ENCODE data around the gene LRRC43. TPM values are rescaled to one million over a fixed set of nuclear protein-coding genes. Genes with fewer than 3 reads are reported as not detected.

Gene LRRC43, protein sequence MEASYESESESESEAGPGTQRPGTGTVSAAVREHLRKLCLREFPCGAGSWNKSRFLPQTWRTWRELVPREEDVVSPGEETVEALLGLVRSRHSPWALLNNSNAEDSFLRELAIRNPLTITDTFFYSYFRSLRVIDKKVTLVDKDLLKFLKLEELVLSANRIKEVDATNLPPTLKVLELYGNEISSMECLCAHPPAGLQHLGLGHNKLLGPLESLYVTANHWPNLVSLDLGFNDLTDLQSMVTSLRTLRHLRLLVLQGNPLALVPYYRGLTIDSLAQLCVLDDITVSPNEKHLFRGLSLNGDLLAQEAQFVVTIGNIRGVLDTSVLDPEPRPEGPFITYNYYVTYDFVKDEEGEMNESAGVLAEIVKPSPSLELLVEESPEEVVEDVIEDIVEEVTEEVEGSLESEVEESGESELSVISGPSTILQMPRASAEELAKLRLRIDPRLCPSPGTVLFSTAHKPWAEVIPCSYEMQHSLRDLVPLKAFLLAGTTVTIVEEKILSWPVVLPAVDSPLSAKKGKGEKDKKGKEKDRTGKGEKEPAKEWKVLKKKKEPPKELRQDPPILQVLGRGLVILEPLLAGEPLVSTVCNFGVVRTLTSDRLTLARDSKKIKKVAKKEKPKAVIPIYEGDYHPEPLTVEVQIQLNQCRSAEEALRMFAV
- 1.8 and 2.9 TPM in 2 replicates for total RNA-seq

DNA sequence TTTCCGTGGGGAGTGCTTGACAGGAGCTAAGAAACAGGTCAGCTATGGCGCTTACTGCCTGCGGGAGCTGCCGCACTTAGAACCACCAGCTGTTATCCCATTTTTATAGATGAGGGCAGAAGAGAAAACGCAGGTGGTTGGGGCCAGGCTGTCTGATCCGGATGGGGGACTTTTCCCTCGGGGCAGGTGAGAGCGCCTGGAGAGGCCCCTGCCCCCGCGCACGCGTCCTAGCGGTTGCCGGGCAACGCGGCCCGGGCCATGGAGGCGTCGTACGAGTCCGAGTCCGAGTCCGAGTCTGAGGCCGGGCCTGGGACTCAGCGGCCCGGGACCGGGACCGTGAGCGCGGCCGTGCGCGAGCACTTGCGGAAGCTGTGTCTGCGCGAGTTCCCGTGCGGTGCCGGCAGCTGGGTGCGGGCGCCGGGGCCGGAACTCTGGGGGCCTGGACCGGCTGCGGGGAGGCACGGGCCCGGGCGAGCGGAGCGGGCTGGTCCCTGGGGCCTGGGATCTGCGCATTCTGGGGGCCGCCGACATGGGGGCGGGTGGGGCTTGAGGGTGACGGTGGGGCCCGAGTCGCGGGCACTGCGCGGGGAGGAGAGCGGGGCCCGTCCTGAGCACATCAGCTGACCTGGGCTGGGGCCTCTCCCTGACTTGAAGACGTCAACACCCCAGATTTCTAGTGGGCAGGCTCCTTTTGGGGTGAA lies at the start of gene LRRC43:
Gene LRRC43 (plus strand): TSS at position 237 of the 701 bp plus-strand sequence. CDS start 22 bp downstream, at position 259.
- H2AFZ ChIP-seq (ENCODE audit: low read length) = peak within 1 kb of the TSS; percentile 86
- no peaks in the 10 kb centered on the region for H3K79me2 ChIP-seq (ENCODE audit: insufficient read depth, low read length)
- peak; percentile 95 for DNase-seq (ENCODE audit: insufficient read length, low spot score, missing footprints)
- H3K4me1 ChIP-seq (ENCODE audit: insufficient read depth, low read length) = peaks cover 4% of the 10 kb centered on the region
- H4K20me1 ChIP-seq (ENCODE audit: insufficient read depth, low read length) = no peaks in the 10 kb centered on the region
- no peaks in the 10 kb centered on the region for H3K36me3 ChIP-seq (ENCODE audit: insufficient read depth, low read length)
- H3K9me3 ChIP-seq (ENCODE audit: low read depth, low read length) = no peaks in the 10 kb centered on the region
- H3K27ac ChIP-seq (ENCODE audit: low read depth, low read length) = no peak within 1 kb of the TSS
- H3K27me3 ChIP-seq (ENCODE audit: insufficient read depth, low read length) = no peaks in the 10 kb centered on the region
- TF ChIP-seq, protein P1, sequence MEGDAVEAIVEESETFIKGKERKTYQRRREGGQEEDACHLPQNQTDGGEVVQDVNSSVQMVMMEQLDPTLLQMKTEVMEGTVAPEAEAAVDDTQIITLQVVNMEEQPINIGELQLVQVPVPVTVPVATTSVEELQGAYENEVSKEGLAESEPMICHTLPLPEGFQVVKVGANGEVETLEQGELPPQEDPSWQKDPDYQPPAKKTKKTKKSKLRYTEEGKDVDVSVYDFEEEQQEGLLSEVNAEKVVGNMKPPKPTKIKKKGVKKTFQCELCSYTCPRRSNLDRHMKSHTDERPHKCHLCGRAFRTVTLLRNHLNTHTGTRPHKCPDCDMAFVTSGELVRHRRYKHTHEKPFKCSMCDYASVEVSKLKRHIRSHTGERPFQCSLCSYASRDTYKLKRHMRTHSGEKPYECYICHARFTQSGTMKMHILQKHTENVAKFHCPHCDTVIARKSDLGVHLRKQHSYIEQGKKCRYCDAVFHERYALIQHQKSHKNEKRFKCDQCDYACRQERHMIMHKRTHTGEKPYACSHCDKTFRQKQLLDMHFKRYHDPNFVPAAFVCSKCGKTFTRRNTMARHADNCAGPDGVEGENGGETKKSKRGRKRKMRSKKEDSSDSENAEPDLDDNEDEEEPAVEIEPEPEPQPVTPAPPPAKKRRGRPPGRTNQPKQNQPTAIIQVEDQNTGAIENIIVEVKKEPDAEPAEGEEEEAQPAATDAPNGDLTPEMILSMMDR (IDR thresholded peaks at IDR 0.05; ENCODE audit: extremely low read depth, low read depth, low read length) = no peak
- peak within 1 kb of the TSS; percentile 75 for H3K4me2 ChIP-seq (ENCODE audit: insufficient read depth, low read length)
- H3K4me3 ChIP-seq (ENCODE audit: insufficient read depth, low read length) = peak within 1 kb of the TSS; percentile 76

- H3K4me3 ChIP-seq (ENCODE audit: insufficient read depth, low read length) = no peak overlapping the region
- DNase-seq (ENCODE audit: insufficient read length, low spot score, missing footprints) = peak; percentile 77
- H3K27ac ChIP-seq (ENCODE audit: low read depth, low read length) = no peak overlapping the region
- no peaks in the 10 kb centered on the region for H3K9me3 ChIP-seq (ENCODE audit: low read depth, low read length)
- TF ChIP-seq, protein P1 (IDR thresholded peaks at IDR 0.05; ENCODE audit: extremely low read depth, low read depth, low read length) = no peak
- H3K27me3 ChIP-seq (ENCODE audit: insufficient read depth, low read length) = no peaks in the 10 kb centered on the region
- no peaks in the 10 kb centered on the region for H4K20me1 ChIP-seq (ENCODE audit: insufficient read depth, low read length)
- peaks cover 3% of the 10 kb centered on the region for H3K4me1 ChIP-seq (ENCODE audit: insufficient read depth, low read length)
- H3K4me2 ChIP-seq (ENCODE audit: insufficient read depth, low read length) = no peak overlapping the region
- no peaks in the 10 kb centered on the region for H3K79me2 ChIP-seq (ENCODE audit: insufficient read depth, low read length)
- peaks cover 65% of the 10 kb centered on the region for H3K36me3 ChIP-seq (ENCODE audit: insufficient read depth, low read length)
- H2AFZ ChIP-seq (ENCODE audit: low read length) = no peak overlapping the region
Observed at GRCh38 chr12:122133192-122133950, 49.6 kb upstream of the LRRC43 start.

DNA sequence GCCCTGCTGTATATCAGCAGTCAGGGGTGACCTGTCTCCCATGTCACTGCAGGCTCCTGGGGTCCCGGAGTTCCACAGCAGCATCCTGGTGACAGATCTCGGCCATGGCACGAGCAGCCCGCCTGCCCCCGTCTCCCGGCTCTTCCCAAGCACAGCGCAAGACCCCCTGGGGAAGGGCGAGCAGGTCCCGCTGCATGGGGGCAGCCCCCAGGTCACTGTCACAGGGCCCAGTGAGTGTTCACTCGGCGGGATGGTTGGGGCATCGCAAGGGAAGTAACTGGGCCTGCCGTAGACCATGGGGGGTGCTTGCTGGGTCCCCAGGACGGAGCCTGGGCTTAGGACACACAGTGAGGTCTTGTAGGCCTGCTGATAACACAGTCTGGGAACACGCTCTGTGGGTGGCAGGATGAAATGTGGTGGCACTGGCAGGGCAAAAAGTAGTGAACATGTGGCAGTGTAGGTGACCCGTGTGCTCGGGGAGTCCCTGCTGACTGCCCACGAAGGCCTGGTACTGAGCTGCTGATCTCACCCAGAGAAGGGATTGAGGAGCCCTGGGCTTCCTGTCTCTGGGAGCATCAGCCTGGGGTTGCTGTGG lies 47.4 kb upstream of the LRRC43 start:
- peaks cover 52% of the 10 kb centered on the region for H3K36me3 ChIP-seq (ENCODE audit: insufficient read depth, low read length)

More for the DNA sequence above, 47.4 kb upstream of the LRRC43 start:
- H2AFZ ChIP-seq (ENCODE audit: low read length) = no peak overlapping the region
- H3K79me2 ChIP-seq (ENCODE audit: insufficient read depth, low read length) = no peaks in the 10 kb centered on the region
- H3K4me1 ChIP-seq (ENCODE audit: insufficient read depth, low read length) = peaks cover 2% of the 10 kb centered on the region
- H3K4me3 ChIP-seq (ENCODE audit: insufficient read depth, low read length) = no peak overlapping the region
- H3K27me3 ChIP-seq (ENCODE audit: insufficient read depth, low read length) = no peaks in the 10 kb centered on the region
- TF ChIP-seq, protein P1 (IDR thresholded peaks at IDR 0.05; ENCODE audit: extremely low read depth, low read depth, low read length) = no peak
- DNase-seq (ENCODE audit: insufficient read length, low spot score, missing footprints) = peak; percentile 56
- H3K9me3 ChIP-seq (ENCODE audit: low read depth, low read length) = no peaks in the 10 kb centered on the region
- H3K27ac ChIP-seq (ENCODE audit: low read depth, low read length) = no peak overlapping the region
- no peak overlapping the region for H3K4me2 ChIP-seq (ENCODE audit: insufficient read depth, low read length)
- H4K20me1 ChIP-seq (ENCODE audit: insufficient read depth, low read length) = no peaks in the 10 kb centered on the region
